A673 (cell line): ENCODE measurements around the gene NINJ2. TPM values are rescaled to one million over a fixed set of nuclear protein-coding genes. Genes with fewer than 3 reads are reported as not detected.

ENCODE experiments used
- BruUV-seq: library from RNA; stranded (reverse); fragments of 400-500 nt; replicated peaks from 2 replicates; lab custom pipeline; 2021; lab: Mats Ljungman, UMichigan
- CTCF ChIA-PET: fragments of 300-600 bp; sonication (Branson Sonifier 250); formaldehyde crosslinking; loops from one replicate; lab custom pipeline; 2022; ENCODE audit warnings: antibody characterized with exemption; lab: Charles Lee
- POLR2A ChIA-PET: fragments of 300-600 bp; sonication (Branson Sonifier 250); formaldehyde crosslinking; loops from one replicate; lab custom pipeline; 2022; ENCODE audit warnings: antibody characterized with exemption; ENCODE audit not compliant: low non-redundant PET; lab: Charles Lee
- DNase-seq: peaks from one replicate; pipeline ENCODE4 v3.0.0-alpha.2; 2015; ENCODE audit warnings: low spot score
- H3K27ac ChIP-seq: fragments of 200-600 bp; sonication (generic); 2 replicates; pipeline ENCODE4 v1.5.1; 2016; ENCODE audit warnings: mixed run types, low read depth, mild to moderate bottlenecking, mixed read lengths, antibody characterized with exemption, low read length; ENCODE audit not compliant: poor library complexity, severe bottlenecking
- H3K27me3 ChIP-seq: fragments of 200-600 bp; sonication (generic); replicated peaks from 2 replicates; pipeline ENCODE4 v1.6.1; 2017; ENCODE audit warnings: mixed run types, low read depth, mild to moderate bottlenecking, mixed read lengths, antibody characterized with exemption, low read length; ENCODE audit not compliant: insufficient read depth, poor library complexity
- H3K36me3 ChIP-seq: fragments of 200-600 bp; sonication (generic); 2 replicates; pipeline ENCODE4 v1.6.1; 2016; ENCODE audit warnings: mixed run types, mild to moderate bottlenecking, mixed read lengths, antibody characterized with exemption, low read length; ENCODE audit not compliant: insufficient read depth, poor library complexity, severe bottlenecking
- H3K4me1 ChIP-seq: fragments of 200-600 bp; sonication (generic); 2 replicates; pipeline ENCODE4 v1.6.1; 2017; ENCODE audit warnings: mixed run types, mild to moderate bottlenecking, mixed read lengths, antibody characterized with exemption, low read length; ENCODE audit not compliant: insufficient read depth, poor library complexity, severe bottlenecking
- H3K4me3 ChIP-seq: fragments of 200-600 bp; sonication (generic); 2 replicates; pipeline ENCODE4 v1.5.1; 2016; ENCODE audit warnings: low read depth, mixed run types, mild to moderate bottlenecking, mixed read lengths, low read length; ENCODE audit not compliant: poor library complexity, severe bottlenecking
- H3K9me3 ChIP-seq: fragments of 200-600 bp; sonication (generic); 2 replicates; pipeline ENCODE4 v1.6.1; 2016; ENCODE audit warnings: mixed run types, low read depth, mild to moderate bottlenecking, mixed read lengths, antibody characterized with exemption, low read length; ENCODE audit not compliant: poor library complexity, severe bottlenecking
- EZH2 ChIP-seq: fragments of 200-600 bp; sonication (generic); IDR thresholded peaks from 2 replicates; pipeline ENCODE4 v1.6.1; 2017; ENCODE audit warnings: borderline replicate concordance, low read depth, mild to moderate bottlenecking, mixed read lengths, antibody characterized with exemption, low read length; ENCODE audit not compliant: poor library complexity, severe bottlenecking
- intact Hi-C: fragments of 100-400 bp; cut with micrococcal nuclease; formaldehyde crosslinking; loops from one replicate; pipeline ENCODE4 v1.10.0; 2022; ENCODE audit not compliant: unreplicated experiment
- total RNA-seq: library from RNA; stranded (reverse); gene quantifications from 2 replicates; pipeline ENCODE4 v1.2.3, GENCODE V29; 2021
- TF ChIP-seq, protein P1 (sequence below): fragments of 300-800, 200-600 bp; sonication (generic); conservative IDR thresholded peaks from 2 replicates; pipeline ENCODE4 v1.5.1; 2017; ENCODE audit warnings: low read depth, mild to moderate bottlenecking, antibody characterized with exemption, low read length, moderate library complexity, mixed read lengths

The NINJ2 gene
- total RNA-seq, 1 experiment from 2014 or later = not detected

DNA sequence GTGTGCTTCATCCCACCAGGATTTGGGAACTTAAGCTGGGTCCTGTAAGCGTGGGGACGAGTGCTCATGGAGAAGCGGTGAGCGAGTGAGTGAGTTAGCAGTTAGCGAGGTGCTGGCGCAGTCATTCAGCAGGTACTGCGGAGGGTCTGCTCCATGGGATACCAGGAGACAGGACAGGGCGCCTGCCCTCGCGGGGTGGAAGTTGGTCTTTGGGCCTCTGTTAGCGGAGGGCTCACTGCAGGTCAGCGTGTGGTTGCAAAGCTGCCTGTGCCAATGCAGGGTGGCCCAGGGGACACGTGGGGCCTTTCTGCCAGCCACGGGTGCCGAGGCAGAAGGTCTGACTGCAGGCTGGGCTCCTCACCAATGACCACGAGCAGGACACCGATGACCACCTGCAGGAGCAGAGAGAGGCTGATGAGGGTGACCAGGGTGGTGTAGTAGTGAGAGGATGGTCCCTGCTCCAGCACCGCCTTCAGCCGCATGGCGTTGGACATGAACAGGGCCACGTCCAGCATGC lies 97.6 kb downstream of the NINJ2 start:
- no peaks in the 10 kb centered on the region for H3K4me1 ChIP-seq
- no peaks in the 10 kb centered on the region for H3K9me3 ChIP-seq
- ChIA-PET CTCF (no interaction called here), POLR2A (no interaction called here)
- TF ChIP-seq EZH2 = no peak
- TF ChIP-seq, protein P1, sequence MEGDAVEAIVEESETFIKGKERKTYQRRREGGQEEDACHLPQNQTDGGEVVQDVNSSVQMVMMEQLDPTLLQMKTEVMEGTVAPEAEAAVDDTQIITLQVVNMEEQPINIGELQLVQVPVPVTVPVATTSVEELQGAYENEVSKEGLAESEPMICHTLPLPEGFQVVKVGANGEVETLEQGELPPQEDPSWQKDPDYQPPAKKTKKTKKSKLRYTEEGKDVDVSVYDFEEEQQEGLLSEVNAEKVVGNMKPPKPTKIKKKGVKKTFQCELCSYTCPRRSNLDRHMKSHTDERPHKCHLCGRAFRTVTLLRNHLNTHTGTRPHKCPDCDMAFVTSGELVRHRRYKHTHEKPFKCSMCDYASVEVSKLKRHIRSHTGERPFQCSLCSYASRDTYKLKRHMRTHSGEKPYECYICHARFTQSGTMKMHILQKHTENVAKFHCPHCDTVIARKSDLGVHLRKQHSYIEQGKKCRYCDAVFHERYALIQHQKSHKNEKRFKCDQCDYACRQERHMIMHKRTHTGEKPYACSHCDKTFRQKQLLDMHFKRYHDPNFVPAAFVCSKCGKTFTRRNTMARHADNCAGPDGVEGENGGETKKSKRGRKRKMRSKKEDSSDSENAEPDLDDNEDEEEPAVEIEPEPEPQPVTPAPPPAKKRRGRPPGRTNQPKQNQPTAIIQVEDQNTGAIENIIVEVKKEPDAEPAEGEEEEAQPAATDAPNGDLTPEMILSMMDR = no peak
- no peak for DNase-seq
- no TSS peak for BruUV-seq
- H3K36me3 ChIP-seq = no peaks in the 10 kb centered on the region
- no peaks in the 10 kb centered on the region for H3K27me3 ChIP-seq
- no peak overlapping the region for H3K4me3 ChIP-seq
- intact Hi-C loops = loop anchor here (5.0 kb wide), 1 partner anchor 382 kb away; the partner anchor contains the start of gene RAD52
- H3K27ac ChIP-seq = no peak overlapping the region

DNA sequence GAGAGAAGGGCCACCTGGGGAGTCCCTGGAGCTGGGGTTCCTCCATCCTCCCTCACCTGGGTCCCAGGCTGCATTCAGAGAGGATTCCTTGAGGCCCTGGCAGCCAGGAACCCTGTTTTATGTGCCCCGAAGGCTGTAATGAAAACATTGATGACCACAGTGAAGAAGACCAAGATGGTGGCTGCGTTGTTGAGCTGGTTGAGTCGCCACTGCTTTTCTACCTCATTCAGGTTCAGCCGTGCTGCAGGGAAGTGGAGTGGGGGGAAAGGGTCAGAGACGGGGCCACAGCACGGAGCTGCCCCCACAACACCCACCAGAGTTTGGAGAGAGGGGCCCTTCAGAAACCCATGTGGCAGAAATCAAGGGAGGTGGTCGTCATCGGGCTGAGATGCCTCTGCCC lies 98.1 kb downstream of the NINJ2 start:
- no peaks in the 10 kb centered on the region for H3K36me3 ChIP-seq
- H3K9me3 ChIP-seq = no peaks in the 10 kb centered on the region
- H3K27me3 ChIP-seq = no peaks in the 10 kb centered on the region
- DNase-seq = no peak
- no peaks in the 10 kb centered on the region for H3K4me1 ChIP-seq
- no peak for TF ChIP-seq EZH2
- TF ChIP-seq, protein P1 = no peak
- BruUV-seq = no TSS peak
- CTCF ChIA-PET = no interaction called here
- intact Hi-C loops = loop anchor here (5.0 kb wide), 1 partner anchor 382 kb away; the partner anchor contains the start of gene RAD52
- POLR2A ChIA-PET = no interaction called here
- no peak overlapping the region for H3K27ac ChIP-seq
- no peak overlapping the region for H3K4me3 ChIP-seq

DNA sequence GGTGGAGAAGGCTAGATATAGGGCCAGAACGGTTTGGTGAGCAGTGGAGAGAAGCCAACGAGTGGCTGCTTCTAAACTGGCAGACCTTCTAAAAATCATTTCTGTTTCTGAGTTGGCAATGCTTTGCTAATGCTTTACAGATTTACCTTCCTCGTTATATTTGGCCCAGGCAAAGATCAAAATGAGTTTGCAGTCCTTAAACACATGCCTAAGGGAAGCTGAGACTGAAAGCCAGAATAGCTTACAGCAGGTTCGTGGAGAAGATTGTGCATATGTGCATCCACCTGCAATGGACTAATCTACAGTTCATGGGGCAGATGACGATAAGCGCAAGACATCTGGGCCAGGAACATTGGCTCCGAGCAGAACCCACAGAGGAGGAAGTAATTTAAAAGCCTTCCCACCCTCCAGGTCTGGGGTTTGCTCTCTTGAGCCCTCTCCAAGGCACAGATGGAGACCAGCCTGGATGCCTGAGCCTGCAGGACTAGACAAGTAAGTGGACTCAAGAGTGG lies 99.4 kb downstream of the NINJ2 start:
- intact Hi-C loops = no loop called here
- no peaks in the 10 kb centered on the region for H3K36me3 ChIP-seq
- BruUV-seq = no TSS peak
- H3K27me3 ChIP-seq = no peaks in the 10 kb centered on the region
- ChIA-PET CTCF (interaction anchor here (0.6 kb wide), 1 partner anchor 14 kb away, joined by 4 read pairs; no protein-coding TSS in a partner anchor), POLR2A (no interaction called here)
- TF ChIP-seq, protein P1 = no peak
- no peak for TF ChIP-seq EZH2
- H3K4me3 ChIP-seq = no peak overlapping the region
- no peaks in the 10 kb centered on the region for H3K9me3 ChIP-seq
- no peaks in the 10 kb centered on the region for H3K4me1 ChIP-seq
- no peak overlapping the region for H3K27ac ChIP-seq
- DNase-seq = no peak
